Stimulated activated CD8-positive, alpha-beta memory T cell treated with anti-CD3 and anti-CD28 coated beads, Interleukin-2, amount 100 ng/mL, for 48 hours (primary cell): ENCODE measurements around the gene ZBTB44.
"Not testable (repeated sequence)": the region's sequence is repeated elsewhere in the genome, so short reads cannot be mapped to it uniquely, and the experiment has no call there.

Experiments used
- DNase-seq, 2 donors: peaks; one replicate each; pipeline ENCODE4 v3.0.0-alpha.2; 2020; ENCODE audit warnings: low read depth in 2 of 2

Gene ZBTB44

GRCh38 chr11:130313383-130314183 is 1.1 kb downstream of the ZBTB44 start:
- no peak for DNase-seq

GRCh38 chr11:130312046-130312445 is 2.7 kb downstream of the ZBTB44 start:
- DNase-seq: no peak

- DNase-seq: no peak
These were observed 4.1 kb downstream of the ZBTB44 start for GRCh38 chr11:130310622-130311021.

GRCh38 chr11:130308886-130309285 is 5.8 kb downstream of the ZBTB44 start:
- no peak for DNase-seq

- no peak for DNase-seq
These were observed 6.7 kb downstream of the ZBTB44 start for GRCh38 chr11:130308059-130308458.

- no peak for DNase-seq
These were observed 10.1 kb downstream of the ZBTB44 start for GRCh38 chr11:130304651-130305050.

- no peak for DNase-seq
These were observed 13.7 kb downstream of the ZBTB44 start for GRCh38 chr11:130301002-130301401.

GRCh38 chr11:130300567-130300966 is 14.2 kb downstream of the ZBTB44 start:
- DNase-seq: no peak

- no peak for DNase-seq
These were observed 14.7 kb downstream of the ZBTB44 start for GRCh38 chr11:130299978-130300377.

GRCh38 chr11:130295657-130296056 is 19.1 kb downstream of the ZBTB44 start:
- DNase-seq: no peak

- DNase-seq: no peak
These were observed 32.6 kb downstream of the ZBTB44 start for GRCh38 chr11:130282111-130282510.

- DNase-seq: not testable (repeated sequence)
These were observed 33.4 kb downstream of the ZBTB44 start for GRCh38 chr11:130281341-130281740.

- DNase-seq: no peak
These were observed 34.7 kb downstream of the ZBTB44 start for GRCh38 chr11:130279989-130280388.

- no peak for DNase-seq
These were observed 36.0 kb downstream of the ZBTB44 start for GRCh38 chr11:130278745-130279144.

GRCh38 chr11:130278151-130278550 is 36.6 kb downstream of the ZBTB44 start:
- DNase-seq: no peak

GRCh38 chr11:130272336-130272735 is 42.4 kb downstream of the ZBTB44 start:
- no peak for DNase-seq

GRCh38 chr11:130269326-130269943 is 45.3 kb downstream of the ZBTB44 start:
- DNase-seq: no peak

- DNase-seq: no peak
These were observed 51.4 kb downstream of the ZBTB44 start for GRCh38 chr11:130263351-130263750.

GRCh38 chr11:130262424-130262823 is 52.3 kb downstream of the ZBTB44 start:
- DNase-seq: no peak

- no peak for DNase-seq
These were observed 53.1 kb downstream of the ZBTB44 start for GRCh38 chr11:130261571-130261970.

GRCh38 chr11:130260742-130261141 is 54.0 kb downstream of the ZBTB44 start:
- DNase-seq: no peak

- no peak for DNase-seq
These were observed 54.6 kb downstream of the ZBTB44 start for GRCh38 chr11:130260080-130260627.

GRCh38 chr11:130251763-130252162 is 63.0 kb downstream of the ZBTB44 start:
- not testable (repeated sequence) for DNase-seq
